HG03159 (cell line): ENCODE measurements around the gene TRAF6.
A peak's percentile ranks its signal among the peaks of the same experiment; 100 is the strongest.
"Not testable (repeated sequence)": the region's sequence is repeated elsewhere in the genome, so short reads cannot be mapped to it uniquely, and the experiment has no call there.

Experiments
- ATAC-seq: cut with Tn5 transposase; IDR thresholded peaks from one replicate; pipeline ENCODE4 v1.9.1; 2021; ENCODE audit warnings: mild to moderate bottlenecking, moderate library complexity; ENCODE audit not compliant: unreplicated experiment

Gene TRAF6, protein sequence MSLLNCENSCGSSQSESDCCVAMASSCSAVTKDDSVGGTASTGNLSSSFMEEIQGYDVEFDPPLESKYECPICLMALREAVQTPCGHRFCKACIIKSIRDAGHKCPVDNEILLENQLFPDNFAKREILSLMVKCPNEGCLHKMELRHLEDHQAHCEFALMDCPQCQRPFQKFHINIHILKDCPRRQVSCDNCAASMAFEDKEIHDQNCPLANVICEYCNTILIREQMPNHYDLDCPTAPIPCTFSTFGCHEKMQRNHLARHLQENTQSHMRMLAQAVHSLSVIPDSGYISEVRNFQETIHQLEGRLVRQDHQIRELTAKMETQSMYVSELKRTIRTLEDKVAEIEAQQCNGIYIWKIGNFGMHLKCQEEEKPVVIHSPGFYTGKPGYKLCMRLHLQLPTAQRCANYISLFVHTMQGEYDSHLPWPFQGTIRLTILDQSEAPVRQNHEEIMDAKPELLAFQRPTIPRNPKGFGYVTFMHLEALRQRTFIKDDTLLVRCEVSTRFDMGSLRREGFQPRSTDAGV

DNA sequence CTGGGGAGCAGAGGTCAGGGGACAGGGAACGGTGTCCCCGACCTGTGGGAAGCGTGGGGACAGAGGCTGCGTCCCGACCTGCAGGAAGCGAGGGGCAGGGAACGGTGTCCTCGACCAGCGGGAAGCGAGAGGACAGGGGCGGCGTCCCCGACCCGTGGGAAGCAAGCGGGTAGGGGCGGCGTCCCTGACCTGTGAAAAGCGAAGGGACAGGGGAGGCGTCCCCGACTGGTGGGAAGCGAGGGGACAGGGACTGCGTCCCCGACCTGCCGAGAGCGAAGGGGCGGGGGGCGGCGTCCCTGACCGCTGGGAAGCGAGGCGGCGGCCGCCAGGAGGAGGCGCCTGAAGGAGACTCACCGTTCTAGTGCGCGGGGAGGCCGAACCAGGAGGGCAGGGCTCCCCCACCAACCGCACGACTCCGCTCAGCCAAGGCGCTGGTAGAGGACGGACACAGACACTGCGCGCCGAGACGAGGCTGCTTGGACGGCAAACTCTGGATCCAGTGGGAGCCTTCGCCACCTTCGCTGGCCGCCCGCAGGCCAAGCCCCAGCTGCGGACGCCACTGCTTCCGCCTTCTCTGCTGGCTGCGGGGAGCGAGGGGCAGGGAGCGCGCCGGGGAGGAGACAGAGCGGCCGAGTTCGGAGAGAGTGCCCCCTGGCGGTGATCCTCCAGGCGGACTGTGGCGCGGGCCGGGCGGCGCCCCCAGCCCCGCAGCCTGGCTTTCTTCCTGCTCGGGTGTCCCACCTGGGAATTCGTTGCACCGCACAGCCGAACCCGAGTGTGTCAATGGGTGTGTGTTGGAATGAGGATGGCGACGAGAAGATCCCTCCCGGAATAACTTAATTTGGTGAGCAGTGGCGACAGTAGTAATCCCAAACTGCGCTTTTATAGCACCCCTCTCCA, at the start of gene TRAF6:
Gene TRAF6, minus strand, starts transcription at position 579 of the 900 bp plus-strand sequence. CDS start 8,757 bp downstream, outside the sequence.
- ATAC-seq = peak; percentile 98

DNA sequence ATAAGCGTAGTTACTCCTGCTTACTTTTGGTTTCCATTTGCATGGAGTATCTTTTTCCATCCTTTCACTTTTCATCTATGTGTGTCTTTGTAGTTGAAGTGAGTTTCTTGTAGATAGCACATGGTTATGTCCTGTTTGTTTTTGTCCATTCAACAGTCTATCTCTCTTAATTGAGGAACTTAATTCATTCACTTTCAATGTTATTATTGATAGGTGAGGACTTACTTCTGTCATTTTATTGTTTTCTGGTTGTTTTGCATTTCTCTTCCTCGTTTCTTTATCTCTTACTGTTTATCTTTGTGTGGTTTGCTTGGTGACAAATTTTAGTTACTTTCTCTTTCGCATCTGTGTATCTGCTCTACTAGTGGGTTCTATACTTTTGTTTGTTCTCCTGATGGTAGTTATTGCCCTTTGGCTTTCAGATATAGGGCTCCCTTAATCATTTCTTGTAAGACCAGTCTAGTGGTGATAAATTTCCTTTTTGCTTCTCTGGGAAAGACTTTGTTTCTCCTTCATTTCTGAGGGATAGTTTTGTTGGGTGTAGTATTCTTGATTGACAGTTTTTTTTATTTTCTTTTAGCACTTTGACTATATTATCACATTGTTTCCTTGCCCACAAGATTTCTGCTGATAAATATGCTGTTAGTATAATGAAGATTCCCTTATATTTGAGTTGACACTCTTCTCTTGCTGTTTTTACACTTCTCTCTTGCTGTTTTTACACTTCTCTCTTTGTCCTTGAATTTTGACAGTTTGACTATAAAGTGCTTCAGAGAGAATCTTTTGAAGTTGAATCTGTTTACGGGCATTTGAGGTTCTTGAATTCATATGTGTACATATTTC, 48.7 kb upstream of the TRAF6 start:
- peak; percentile 92 for ATAC-seq

DNA sequence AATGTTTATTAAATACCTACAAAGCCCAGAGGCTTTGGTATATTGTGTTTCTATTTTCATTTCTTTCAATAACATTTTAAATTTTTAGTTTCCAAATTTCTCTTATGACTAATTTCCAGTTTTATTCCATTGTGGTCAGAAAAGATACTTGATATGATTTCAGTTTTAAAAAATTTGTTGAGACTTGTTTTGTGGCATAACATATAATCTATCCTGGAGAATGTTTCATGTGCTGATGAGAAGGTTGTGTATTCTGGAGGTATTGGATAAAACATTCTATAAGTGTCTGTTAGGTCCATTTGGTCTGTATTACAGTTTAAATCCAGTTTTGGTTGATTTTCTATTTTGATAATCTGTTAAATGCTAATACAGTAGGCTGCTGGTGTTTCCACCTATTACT, 47.9 kb upstream of the TRAF6 start:
- ATAC-seq = no peak

DNA sequence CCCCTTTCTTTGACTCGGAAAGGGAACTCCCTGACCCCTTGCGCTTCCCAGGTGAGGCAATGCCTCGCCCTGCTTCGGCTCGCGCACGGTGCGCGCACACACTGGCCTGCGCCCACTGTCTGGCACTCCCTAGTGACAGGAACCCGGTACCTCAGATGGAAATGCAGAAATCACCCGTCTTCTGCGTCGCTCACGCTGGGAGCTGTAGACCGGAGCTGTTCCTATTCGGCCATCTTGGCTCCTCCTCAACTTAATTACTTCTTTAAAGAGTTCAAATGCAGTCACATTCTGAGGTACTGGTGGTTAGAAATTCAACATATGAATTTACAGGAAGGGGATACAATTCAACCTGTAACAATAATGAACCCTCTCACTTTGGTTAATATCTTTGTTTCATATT, 47.3 kb upstream of the TRAF6 start:
- not testable (repeated sequence) for ATAC-seq

DNA sequence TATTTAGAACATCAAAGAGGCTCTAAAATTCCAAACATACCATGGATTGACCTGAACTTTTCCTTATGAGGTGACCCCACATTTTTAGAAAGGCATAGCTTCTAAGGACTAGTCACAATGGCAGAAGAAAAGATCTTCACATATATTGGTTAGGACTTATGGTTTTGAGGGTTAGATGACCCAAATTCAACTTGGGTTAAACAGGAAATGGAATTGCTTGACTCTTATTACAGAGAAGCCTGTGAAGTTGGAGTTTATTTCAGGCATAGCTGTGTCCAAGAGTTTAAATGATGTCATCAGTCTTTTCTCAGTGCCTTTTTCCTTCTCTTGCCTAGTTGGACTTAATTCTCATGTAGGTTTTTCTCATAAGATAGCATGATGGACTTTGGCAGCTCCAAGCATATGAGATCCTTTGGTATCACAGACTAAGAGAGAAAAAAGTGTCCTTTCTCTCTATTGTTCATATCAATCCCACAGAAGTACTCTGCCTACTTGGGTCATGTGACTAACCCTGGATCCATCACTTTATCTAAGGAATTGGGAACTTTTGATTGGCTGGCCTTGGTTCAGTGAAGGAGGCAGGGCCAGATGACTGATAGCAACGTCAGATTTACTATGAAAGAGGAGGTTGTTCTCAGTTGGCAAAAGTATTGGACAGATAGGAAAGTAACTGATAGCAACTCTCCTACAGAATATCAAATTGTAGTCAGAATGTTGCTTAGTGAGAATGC, 40.5 kb upstream of the TRAF6 start:
- no peak for ATAC-seq

DNA sequence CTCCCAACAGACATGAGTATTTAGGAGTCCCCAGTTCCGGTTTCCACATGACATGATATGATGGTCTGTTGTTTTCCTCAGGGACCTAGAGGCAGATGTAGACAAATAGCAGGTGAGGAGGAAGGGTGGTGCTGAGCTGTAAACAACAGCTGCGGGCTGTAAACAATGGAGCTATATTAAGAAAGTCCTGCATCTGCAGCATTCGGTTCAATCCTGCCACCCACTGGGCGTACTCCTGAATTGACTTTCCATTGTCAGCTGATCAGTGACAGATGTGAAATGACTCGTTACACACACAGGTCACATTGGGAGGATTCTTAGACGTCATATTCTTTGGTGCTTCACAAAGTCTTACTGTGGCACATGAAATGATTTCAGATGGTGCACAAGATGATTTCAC, 30.9 kb upstream of the TRAF6 start:
- ATAC-seq = peak; percentile 98

DNA sequence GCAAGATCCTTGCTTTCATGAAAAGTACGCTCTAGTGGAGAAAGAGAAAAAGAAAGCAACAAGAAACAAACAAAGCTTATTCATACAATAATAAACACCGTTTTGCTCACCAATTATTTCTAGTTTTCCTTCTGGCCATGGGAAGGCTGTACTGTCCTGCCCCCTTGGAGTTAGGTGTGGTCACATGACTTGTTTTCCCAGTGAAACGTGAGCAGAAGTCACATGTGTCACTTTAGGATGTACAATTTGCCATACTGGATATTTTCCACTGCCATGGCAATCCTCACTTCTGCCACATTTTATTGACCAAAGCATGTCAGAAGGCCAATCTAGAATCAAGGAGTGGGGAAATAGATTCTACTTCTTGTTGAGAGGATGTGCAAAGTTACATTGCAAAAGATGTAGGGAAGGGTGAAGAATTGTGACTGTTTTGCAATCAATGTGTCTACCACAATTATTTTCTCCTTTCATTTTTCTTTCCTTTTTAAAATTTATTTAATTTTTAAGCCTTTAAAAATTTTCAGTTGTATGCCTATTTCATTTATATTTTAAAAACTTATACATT, 24.3 kb upstream of the TRAF6 start:
- ATAC-seq = no peak

DNA sequence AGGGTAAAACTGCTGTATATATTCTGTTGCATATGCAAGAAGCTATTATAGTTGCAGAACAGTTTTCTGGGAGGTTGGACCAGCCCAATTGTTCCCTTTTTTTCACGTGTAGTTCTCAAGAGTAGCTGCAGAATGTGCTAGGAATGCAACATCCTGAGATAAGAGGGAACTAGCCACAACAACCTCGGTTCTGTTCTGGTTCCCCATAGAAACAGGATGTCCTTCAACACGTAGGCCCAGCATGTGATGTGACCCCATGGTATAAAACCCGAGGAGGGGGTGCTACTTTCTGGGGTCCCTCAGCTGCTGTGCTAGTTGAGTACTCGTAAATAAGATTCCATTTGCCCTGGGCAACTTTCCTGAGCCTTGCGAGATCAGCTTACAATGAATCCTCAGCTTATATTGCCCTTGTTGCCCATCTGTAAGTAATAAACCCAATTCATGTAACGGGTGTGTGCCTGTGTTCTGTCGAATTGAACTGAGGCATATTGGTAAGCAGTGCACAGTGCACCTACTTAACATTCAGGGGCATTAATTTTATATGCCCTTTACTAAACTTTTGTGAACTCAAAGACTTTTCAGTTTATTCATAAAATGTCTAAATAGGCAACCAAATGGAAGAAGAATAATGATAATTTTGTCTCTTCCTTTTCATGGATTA, 23.0 kb upstream of the TRAF6 start:
- ATAC-seq = no peak

DNA sequence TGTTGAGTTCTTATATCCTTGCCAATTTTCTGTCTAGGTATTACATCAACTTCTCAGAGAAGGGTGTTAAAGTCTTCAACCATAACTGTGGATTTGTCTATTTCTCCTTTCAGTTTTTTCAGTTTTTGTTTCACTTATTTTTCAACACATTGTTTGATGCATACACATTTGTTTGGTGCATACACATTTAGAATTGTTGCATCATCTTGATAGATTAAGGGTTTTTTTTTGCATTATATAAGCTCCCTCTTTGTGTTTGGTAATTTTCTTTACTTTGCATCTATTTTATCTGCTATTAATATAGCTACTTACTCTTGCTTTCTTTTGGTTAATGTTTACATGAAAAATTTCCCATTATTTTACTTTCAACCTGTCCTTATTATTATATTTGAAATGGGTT, 20.8 kb upstream of the TRAF6 start:
- no peak for ATAC-seq

DNA sequence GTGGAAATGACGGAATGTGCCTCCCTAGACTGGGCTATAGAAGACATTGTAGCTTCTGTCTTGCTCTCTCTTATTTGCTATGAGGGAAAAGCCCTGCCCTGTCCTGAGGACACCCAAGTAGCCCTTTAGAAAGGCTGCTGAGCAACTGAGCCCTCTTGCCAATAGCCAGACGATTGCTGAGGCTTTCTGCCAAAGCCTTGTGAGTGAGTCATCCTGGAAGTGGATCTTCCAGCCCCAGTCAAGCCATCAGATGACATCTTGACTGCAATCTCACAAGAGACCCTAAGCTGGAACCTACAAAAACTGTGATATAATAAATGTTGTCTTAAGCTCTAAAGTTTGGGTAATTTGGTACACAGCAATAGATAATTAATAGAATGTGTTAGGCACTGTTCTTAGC, 3.9 kb upstream of the TRAF6 start:
- ATAC-seq = no peak

DNA sequence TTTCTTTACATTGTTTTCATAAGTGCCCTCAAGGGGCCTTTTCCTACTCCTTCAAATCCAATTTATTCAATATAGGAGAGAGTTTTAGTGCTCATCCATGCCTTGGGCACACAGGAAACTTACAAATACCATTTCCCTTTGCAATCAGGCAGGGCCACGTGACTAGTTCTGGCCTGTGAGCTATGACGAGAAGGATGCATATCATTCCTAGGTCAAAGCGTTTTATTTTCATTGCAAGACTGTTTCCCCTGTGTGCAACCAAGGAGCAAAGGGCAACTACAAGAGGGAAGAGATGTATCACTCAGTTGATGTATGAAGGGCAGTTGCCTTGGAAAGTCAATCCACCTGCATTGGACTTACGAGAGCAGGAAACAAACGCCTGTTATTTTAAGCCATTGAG, 1.9 kb upstream of the TRAF6 start:
- no peak for ATAC-seq

DNA sequence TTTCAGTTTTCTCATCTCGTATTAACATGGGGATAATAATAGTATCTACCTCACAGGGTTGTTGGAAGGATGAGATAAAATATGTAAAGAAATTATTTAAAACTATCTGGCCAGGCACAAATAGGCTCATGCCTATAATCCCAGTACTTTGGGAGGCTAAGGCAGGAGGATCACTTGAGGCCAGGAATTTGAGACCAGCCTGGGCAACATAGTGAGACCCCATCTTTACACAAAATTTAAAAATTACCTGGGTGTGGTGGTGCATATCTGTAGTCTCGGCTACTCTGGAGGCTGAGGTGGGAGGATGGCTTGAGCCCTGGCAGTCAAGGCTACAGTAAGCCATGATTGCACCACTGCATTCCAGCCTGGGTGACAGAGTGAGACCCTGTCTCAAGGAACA, 990 bp upstream of the TRAF6 start:
- not testable (repeated sequence) for ATAC-seq

DNA sequence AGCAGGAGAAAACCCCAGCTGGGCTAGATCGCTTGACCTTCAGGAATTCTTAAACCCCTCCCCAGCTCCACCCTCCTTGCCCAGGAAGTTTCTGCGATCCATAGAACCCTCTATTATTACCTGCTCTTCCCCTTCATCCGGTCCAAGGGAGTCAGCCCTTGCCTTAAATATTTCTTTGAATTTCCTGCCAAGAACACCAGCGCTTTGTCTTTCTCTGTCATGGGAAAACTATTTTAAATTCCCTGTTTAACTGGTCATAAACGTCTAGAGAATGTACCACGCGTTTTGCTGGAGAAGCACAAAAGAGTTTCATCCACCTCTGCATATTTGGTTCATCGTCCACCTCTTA, 496 bp upstream of the TRAF6 start:
- ATAC-seq = no peak

DNA sequence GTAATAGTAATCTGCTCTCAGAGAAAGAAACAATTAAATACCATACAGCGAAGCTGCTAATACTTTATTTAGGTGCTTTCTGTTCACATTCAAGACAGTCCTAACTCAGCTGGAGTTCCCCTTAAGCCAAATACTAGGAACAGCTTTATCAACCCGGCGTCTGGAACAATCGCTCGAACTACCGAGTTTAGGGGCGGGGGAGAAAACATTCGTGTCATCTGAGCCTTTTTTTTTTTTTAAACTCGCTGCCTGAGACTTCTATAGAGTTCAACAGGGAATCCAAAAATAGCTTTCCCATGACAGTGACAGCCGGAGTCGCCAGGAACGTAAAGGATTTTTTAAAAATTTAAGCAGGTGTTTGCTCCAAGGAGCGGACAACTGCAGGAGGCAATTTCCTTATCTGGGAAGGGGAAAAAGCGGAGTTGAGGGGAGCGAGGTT, 852 bp downstream of the TRAF6 start:
- peak; percentile 24 for ATAC-seq

DNA sequence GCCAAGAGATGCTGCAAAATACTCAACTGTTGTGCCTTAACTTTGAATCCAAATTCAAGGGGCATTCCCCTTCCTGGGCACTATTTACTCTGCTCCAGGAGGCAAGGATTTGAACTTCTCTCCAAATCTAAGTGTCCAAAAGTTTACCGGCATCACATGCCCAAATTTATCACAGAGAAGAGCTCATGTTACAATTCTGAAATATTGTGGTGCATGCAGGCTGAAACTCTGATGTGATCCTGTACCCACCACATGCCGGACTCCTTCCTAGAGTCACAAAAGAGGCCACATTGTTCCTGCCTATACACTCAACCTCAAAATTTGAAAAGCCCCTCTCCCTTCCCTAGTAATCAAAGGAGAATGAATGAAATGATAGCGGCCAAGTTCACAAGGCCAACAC, 1.3 kb downstream of the TRAF6 start:
- ATAC-seq = no peak

DNA sequence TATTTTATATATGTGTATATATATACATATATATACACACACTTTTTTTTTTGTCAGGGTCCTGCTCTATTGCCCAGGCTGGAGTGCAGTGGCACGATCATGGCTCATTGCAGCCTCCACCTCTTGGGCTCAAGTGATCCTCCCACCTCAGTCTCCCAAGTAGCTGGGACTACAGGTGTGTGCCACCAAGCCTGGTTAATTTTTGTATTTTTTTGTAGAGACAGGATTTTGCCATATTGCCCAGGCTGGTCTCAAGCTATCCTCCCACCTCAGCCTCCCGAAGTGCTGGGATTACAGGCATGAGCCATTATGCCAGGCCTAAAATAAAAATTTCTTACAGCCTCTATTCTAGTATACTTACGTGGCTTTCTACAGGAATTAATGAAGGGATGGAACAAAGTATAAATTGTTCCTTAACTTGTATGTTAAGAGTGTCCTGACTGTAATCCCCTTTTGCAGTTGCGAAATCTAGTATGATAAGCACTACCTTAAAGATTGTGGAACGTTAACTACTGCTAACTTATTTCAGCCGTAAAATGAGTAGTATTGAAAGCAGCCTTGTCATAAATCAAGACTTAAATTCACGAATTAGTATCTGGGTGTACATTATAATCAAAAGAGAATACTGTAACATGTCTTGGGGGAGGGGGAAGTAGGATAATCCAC, 2.1 kb downstream of the TRAF6 start:
- ATAC-seq = no peak

DNA sequence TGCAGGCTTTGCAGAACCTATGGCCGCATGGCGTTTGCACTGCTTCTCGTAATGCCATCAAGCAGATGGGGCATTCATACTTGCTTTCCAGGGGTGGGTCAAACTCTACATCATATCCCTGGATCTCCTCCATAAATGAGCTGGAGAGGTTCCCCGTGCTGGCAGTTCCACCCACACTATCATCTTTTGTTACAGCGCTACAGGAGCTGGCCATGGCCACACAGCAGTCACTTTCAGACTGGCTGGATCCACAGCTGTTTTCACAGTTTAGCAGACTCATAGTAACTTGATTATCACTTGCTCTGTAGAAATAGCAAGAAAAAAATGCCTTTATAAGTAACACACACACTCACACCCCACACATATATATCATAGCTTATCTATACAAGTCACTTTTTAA, 8.8 kb downstream of the TRAF6 start:
- ATAC-seq = no peak

DNA sequence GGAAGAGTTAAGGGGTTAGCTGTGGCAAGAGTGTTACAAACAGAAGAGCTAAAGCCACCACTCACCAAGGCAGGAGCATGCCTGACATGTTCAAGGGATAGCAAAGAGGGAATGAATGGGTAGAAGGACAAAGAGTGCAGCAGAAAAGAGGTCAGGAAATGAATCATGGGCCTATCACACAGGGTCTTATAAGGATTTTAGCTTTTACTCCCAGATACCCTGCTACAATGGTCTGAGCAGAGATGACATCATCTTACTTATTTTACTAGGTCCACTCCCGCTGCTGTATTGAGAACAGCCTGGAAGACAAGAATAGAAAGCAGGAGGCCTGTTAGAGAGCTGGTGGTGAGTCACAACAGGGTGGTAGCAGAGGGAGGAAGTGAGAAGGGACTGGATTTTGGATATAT, 9.8 kb downstream of the TRAF6 start:
- peak; percentile 82 for ATAC-seq

DNA sequence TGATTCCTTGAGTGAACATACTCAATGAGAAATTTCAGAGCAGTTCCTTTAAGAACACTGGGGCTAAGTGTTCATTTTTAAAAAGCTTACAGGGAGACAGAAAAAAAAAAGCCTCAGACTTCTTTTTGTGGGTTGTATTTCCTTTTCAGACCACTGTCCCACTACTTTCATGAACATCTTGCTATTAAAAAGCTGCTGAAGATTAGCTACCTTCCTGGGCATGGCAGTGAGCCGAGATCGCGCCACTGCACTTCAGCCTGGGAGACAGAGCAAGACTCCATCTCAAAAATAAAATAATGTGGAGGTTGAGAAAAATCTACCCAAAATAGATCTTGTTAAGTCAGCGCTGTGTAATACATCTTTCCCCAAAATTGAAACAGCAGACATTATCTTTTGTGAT, 10.8 kb downstream of the TRAF6 start:
- no peak for ATAC-seq
